ENCODE data around the gene OXNAD1.

- TF ChIP-seq, protein P1, sequence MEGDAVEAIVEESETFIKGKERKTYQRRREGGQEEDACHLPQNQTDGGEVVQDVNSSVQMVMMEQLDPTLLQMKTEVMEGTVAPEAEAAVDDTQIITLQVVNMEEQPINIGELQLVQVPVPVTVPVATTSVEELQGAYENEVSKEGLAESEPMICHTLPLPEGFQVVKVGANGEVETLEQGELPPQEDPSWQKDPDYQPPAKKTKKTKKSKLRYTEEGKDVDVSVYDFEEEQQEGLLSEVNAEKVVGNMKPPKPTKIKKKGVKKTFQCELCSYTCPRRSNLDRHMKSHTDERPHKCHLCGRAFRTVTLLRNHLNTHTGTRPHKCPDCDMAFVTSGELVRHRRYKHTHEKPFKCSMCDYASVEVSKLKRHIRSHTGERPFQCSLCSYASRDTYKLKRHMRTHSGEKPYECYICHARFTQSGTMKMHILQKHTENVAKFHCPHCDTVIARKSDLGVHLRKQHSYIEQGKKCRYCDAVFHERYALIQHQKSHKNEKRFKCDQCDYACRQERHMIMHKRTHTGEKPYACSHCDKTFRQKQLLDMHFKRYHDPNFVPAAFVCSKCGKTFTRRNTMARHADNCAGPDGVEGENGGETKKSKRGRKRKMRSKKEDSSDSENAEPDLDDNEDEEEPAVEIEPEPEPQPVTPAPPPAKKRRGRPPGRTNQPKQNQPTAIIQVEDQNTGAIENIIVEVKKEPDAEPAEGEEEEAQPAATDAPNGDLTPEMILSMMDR (IDR thresholded peaks at IDR 0.05): no peak
- peak in 1 of 3 donors; percentile 14 for TF ChIP-seq POLR2A (IDR thresholded peaks at IDR 0.05)
Measured at GRCh38 chr3:16286161-16286560, 21.1 kb downstream of the OXNAD1 start.

All from body of pancreas (tissue), 4 donors.